Measurements from ENCODE around the gene ATP1A4. TPM values are rescaled to one million over a fixed set of nuclear protein-coding genes. Genes with fewer than 3 reads are reported as not detected.

The ATP1A4 gene
- total RNA-seq, 1 donor from 2014 or later = 0.27 TPM

DNA sequence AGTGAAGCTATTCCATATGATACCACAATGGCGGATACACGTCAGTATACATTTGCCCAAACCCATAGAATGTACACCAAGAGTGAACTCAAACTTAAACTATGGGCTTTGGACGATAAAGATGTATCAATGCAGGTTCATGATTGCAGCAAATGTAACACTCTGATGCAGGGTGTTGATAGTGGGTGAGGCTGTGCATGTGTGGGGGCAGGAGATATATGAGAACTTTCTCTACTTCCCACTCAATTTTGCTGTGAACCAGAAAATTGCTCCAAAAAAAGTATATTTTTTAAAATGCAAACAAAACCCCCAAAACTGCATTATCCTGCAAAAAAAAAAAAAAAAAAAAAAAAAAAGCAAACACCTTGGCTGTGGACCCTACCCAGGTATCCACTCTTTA lies 32.5 kb upstream of the ATP1A4 start:
- Mint-ChIP-seq H3K9me3 (no peaks in the 10 kb centered on the region), H3K27me3 (peaks cover 17% of the 10 kb centered on the region), H3K4me1 (ENCODE audit: unreplicated experiment) (peaks cover 38% of the 10 kb centered on the region), H3K27ac (no peak overlapping the region), H3K4me3 (no peak overlapping the region), H3K36me3 (no peaks in the 10 kb centered on the region)
- TF ChIP-seq, protein P1, sequence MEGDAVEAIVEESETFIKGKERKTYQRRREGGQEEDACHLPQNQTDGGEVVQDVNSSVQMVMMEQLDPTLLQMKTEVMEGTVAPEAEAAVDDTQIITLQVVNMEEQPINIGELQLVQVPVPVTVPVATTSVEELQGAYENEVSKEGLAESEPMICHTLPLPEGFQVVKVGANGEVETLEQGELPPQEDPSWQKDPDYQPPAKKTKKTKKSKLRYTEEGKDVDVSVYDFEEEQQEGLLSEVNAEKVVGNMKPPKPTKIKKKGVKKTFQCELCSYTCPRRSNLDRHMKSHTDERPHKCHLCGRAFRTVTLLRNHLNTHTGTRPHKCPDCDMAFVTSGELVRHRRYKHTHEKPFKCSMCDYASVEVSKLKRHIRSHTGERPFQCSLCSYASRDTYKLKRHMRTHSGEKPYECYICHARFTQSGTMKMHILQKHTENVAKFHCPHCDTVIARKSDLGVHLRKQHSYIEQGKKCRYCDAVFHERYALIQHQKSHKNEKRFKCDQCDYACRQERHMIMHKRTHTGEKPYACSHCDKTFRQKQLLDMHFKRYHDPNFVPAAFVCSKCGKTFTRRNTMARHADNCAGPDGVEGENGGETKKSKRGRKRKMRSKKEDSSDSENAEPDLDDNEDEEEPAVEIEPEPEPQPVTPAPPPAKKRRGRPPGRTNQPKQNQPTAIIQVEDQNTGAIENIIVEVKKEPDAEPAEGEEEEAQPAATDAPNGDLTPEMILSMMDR (conservative IDR thresholded peaks at IDR 0.05) = no peak
- DNase-seq (ENCODE audit: extremely low spot score, unreplicated experiment) = no peak

- H3K4me1 Mint-ChIP-seq (ENCODE audit: unreplicated experiment) = peaks cover 34% of the 10 kb centered on the region
- no peak for DNase-seq (ENCODE audit: extremely low spot score, unreplicated experiment)
- no peaks in the 10 kb centered on the region for H3K36me3 Mint-ChIP-seq
- TF ChIP-seq, protein P1 (conservative IDR thresholded peaks at IDR 0.05) = no peak
- H3K27me3 Mint-ChIP-seq = peaks cover 12% of the 10 kb centered on the region
- no peak overlapping the region for H3K27ac Mint-ChIP-seq
- no peak overlapping the region for H3K4me3 Mint-ChIP-seq
- no peaks in the 10 kb centered on the region for H3K9me3 Mint-ChIP-seq
Measured at GRCh38 chr1:160120797-160121196, 30.6 kb upstream of the ATP1A4 start.

DNA sequence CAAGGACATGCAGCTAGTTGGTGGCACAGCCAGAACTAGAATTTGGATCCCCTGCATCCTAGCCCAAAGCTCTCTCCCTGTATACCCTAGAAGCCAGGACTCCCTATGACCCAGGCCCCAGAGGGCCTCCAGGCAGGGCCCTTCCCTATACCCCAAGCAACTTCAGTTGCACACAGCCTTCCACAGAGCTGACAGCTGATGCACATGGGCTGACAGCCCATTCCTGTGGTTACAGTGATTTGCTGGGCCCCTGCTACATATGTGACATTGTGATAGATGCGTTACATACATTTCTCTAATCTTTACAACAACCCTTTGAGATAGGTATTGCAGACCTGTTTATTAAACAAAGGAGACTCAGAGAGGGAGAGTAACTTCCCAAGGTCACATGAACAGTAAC lies 30.0 kb upstream of the ATP1A4 start:
- no peak for DNase-seq (ENCODE audit: extremely low spot score, unreplicated experiment)
- Mint-ChIP-seq H3K36me3 (no peaks in the 10 kb centered on the region), H3K4me1 (ENCODE audit: unreplicated experiment) (peaks cover 29% of the 10 kb centered on the region), H3K27ac (peak overlapping the region; percentile 17), H3K27me3 (peaks cover 12% of the 10 kb centered on the region), H3K9me3 (no peaks in the 10 kb centered on the region), H3K4me3 (no peak overlapping the region)
- TF ChIP-seq, protein P1 (conservative IDR thresholded peaks at IDR 0.05) = no peak

DNA sequence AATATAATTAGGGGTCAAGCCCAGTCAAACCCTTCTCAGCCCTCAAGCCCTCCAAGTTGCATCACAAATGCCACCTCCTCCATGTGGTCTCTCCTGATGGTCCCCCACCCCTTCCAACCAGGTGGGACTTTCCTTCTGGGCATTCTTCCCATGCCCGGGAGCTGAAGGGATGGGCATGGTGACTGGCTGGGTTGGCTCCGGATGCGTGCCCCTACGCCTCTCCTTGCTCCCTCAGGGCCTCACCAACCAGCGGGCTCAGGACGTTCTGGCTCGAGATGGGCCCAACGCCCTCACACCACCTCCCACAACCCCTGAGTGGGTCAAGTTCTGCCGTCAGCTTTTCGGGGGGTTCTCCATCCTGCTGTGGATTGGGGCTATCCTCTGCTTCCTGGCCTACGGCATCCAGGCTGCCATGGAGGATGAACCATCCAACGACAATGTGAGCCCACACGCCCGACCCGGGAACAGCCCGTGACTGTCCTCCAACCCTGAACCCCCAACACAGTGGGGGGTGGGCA lies 28.4 kb upstream of the ATP1A4 start:
- no peaks in the 10 kb centered on the region for H3K9me3 Mint-ChIP-seq
- peaks cover 21% of the 10 kb centered on the region for H3K4me1 Mint-ChIP-seq (ENCODE audit: unreplicated experiment)
- TF ChIP-seq, protein P1 (conservative IDR thresholded peaks at IDR 0.05) = no peak
- no peak overlapping the region for H3K27ac Mint-ChIP-seq
- peaks cover 7% of the 10 kb centered on the region for H3K27me3 Mint-ChIP-seq
- H3K36me3 Mint-ChIP-seq = no peaks in the 10 kb centered on the region
- no peak for DNase-seq (ENCODE audit: extremely low spot score, unreplicated experiment)
- H3K4me3 Mint-ChIP-seq = no peak overlapping the region

GRCh38 chr1:160123726-160124125 lies 27.7 kb upstream of the ATP1A4 start:
- Mint-ChIP-seq H3K9me3 (no peaks in the 10 kb centered on the region), H3K4me3 (no peak overlapping the region), H3K27ac (peak overlapping the region; percentile 16), H3K27me3 (peaks cover under 1% of the 10 kb centered on the region), H3K4me1 (ENCODE audit: unreplicated experiment) (peaks cover 14% of the 10 kb centered on the region), H3K36me3 (no peaks in the 10 kb centered on the region)
- DNase-seq (ENCODE audit: extremely low spot score, unreplicated experiment) = no peak
- TF ChIP-seq, protein P1 (conservative IDR thresholded peaks at IDR 0.05) = no peak

Data from type B pancreatic cell (in vitro differentiated cells).